PC-9 (cell line): ENCODE data around the gene DNAH6. TPM values are rescaled to one million over a fixed set of nuclear protein-coding genes. Genes with fewer than 3 reads are reported as not detected.

ENCODE experiments used
- BruUV-seq: library from RNA; stranded (reverse); fragments of 400-500 nt; replicated peaks from 2 replicates; lab custom pipeline; 2021; lab: Mats Ljungman, UMichigan
- CTCF ChIA-PET: fragments of 300-600 bp; sonication (Branson Sonifier 250); formaldehyde crosslinking; loops from one replicate; lab custom pipeline; 2022; ENCODE audit warnings: antibody characterized with exemption; lab: Charles Lee
- POLR2A ChIA-PET: fragments of 300-600 bp; sonication (Branson Sonifier 250); formaldehyde crosslinking; loops from one replicate; lab custom pipeline; 2022; ENCODE audit warnings: antibody characterized with exemption; ENCODE audit not compliant: unreplicated experiment; lab: Charles Lee
- DNase-seq, 2 experiments: peaks; one replicate each; pipeline versions ENCODE4 v3.0.0 to v3.0.0-alpha.2; 2015 to 2022; ENCODE audit warnings: mixed read lengths in 1 of 2
- H2AFZ ChIP-seq: fragments of 200-600 bp; sonication (generic); 2 replicates; pipeline ENCODE4 v1.8.1; 2017; ENCODE audit warnings: antibody characterized with exemption
- H3F3A ChIP-seq: fragments of 200-600 bp; sonication (generic); 2 replicates; pipeline ENCODE4 v1.8.1; 2017; ENCODE audit warnings: antibody characterized with exemption, mild to moderate bottlenecking, low read depth; ENCODE audit not compliant: insufficient read depth
- H3K27ac ChIP-seq: fragments of 200-600 bp; sonication (generic); 2 replicates; pipeline ENCODE4 v1.6.1; 2016; ENCODE audit warnings: mixed run types
- H3K27me3 ChIP-seq: fragments of 200-600 bp; sonication (generic); 2 replicates; pipeline ENCODE4 v1.6.1; 2016; ENCODE audit warnings: low read depth, mixed run types; ENCODE audit not compliant: insufficient read depth
- H3K36me3 ChIP-seq: fragments of 200-600 bp; sonication (generic); 2 replicates; pipeline ENCODE4 v1.6.1; 2016; ENCODE audit warnings: low read depth, mixed run types
- H3K4me1 ChIP-seq: fragments of 200-600 bp; sonication (generic); replicated peaks from 2 replicates; pipeline ENCODE4 v1.6.1; 2016; ENCODE audit warnings: mixed run types; ENCODE audit not compliant: insufficient read depth
- H3K4me2 ChIP-seq: fragments of 200-600 bp; sonication (generic); 2 replicates; pipeline ENCODE4 v1.6.1; 2017; ENCODE audit warnings: mixed run types
- H3K4me3 ChIP-seq: fragments of 200-600 bp; sonication (generic); 2 replicates; pipeline ENCODE4 v1.6.1; 2016; ENCODE audit warnings: mixed run types
- H3K79me2 ChIP-seq: fragments of 200-600 bp; sonication (generic); 2 replicates; pipeline ENCODE4 v1.6.1; 2017; ENCODE audit warnings: low read depth, mixed run types
- H3K9me2 ChIP-seq: fragments of 200-600 bp; sonication (generic); 2 replicates; pipeline ENCODE4 v1.8.1; 2017; ENCODE audit warnings: mild to moderate bottlenecking; ENCODE audit not compliant: insufficient read depth
- H3K9me3 ChIP-seq: fragments of 200-600 bp; sonication (generic); 2 replicates; pipeline ENCODE4 v1.8.1; 2016; ENCODE audit warnings: low read depth; ENCODE audit not compliant: insufficient read depth
- H4K20me1 ChIP-seq: fragments of 200-600 bp; sonication (generic); 2 replicates; pipeline ENCODE4 v1.8.1; 2017; ENCODE audit not compliant: insufficient read depth
- EZH2 ChIP-seq: fragments of 200-600 bp; sonication (generic); IDR thresholded peaks from 2 replicates; pipeline ENCODE4 v1.8.0; 2017; ENCODE audit warnings: antibody characterized with exemption, low read depth
- intact Hi-C: fragments of 100-400 bp; cut with micrococcal nuclease; formaldehyde crosslinking; loops from one replicate; pipeline ENCODE4 v1.10.0; 2022; ENCODE audit not compliant: unreplicated experiment
- total RNA-seq: library from RNA; stranded (reverse); gene quantifications from 2 replicates; pipeline ENCODE4 v1.2.3, GENCODE V29; 2021
- TF ChIP-seq, protein P1 (sequence below): fragments of 200-600 bp; sonication (generic); conservative IDR thresholded peaks from 2 replicates; pipeline ENCODE4 v1.6.1; 2017; ENCODE audit warnings: mixed run types, antibody characterized with exemption, mild to moderate bottlenecking, moderate library complexity

The DNAH6 gene
- total RNA-seq, 1 experiment from 2014 or later: not detected

DNA sequence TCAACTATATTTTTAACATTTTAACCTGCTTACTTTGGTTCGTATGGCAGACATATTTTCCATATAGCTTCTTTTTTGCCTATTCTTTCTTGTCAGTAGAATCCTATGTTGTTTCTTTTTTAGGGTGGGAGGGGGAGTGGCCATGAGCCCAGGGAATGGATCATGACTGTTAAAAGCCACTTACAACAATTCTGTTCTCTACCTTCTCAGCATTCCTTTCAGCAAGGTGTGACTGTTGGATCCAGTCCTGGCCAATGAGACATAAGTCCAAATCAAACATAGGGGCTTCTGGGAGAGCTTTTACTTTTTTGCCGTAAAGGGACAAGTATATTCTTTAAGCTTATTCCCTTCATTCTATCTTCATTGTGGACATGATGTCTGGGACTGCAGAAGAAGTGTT is 25.0 kb upstream of the DNAH6 start:
- no peaks in the 10 kb centered on the region for H3K36me3 ChIP-seq
- H3K27ac ChIP-seq: no peak overlapping the region
- H4K20me1 ChIP-seq: no peaks in the 10 kb centered on the region
- no peaks in the 10 kb centered on the region for H3K9me3 ChIP-seq
- no peaks in the 10 kb centered on the region for H3F3A ChIP-seq
- no TSS peak for BruUV-seq
- H3K79me2 ChIP-seq: no peaks in the 10 kb centered on the region
- no peak for DNase-seq
- H3K27me3 ChIP-seq: no peaks in the 10 kb centered on the region
- no peaks in the 10 kb centered on the region for H3K4me1 ChIP-seq
- intact Hi-C loops: loop anchor here (10.0 kb wide), 1 partner anchor 144 kb away; no protein-coding TSS in a partner anchor
- TF ChIP-seq, protein P1, sequence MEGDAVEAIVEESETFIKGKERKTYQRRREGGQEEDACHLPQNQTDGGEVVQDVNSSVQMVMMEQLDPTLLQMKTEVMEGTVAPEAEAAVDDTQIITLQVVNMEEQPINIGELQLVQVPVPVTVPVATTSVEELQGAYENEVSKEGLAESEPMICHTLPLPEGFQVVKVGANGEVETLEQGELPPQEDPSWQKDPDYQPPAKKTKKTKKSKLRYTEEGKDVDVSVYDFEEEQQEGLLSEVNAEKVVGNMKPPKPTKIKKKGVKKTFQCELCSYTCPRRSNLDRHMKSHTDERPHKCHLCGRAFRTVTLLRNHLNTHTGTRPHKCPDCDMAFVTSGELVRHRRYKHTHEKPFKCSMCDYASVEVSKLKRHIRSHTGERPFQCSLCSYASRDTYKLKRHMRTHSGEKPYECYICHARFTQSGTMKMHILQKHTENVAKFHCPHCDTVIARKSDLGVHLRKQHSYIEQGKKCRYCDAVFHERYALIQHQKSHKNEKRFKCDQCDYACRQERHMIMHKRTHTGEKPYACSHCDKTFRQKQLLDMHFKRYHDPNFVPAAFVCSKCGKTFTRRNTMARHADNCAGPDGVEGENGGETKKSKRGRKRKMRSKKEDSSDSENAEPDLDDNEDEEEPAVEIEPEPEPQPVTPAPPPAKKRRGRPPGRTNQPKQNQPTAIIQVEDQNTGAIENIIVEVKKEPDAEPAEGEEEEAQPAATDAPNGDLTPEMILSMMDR: no peak
- TF ChIP-seq EZH2: no peak
- CTCF ChIA-PET: no interaction called here
- H3K4me2 ChIP-seq: no peak overlapping the region
- no peak overlapping the region for H2AFZ ChIP-seq
- H3K4me3 ChIP-seq: no peak overlapping the region
- no peaks in the 10 kb centered on the region for H3K9me2 ChIP-seq
- POLR2A ChIA-PET: no interaction called here

- Histone ChIP-seq H3K9me3 (no peaks in the 10 kb centered on the region), H3F3A (no peaks in the 10 kb centered on the region), H2AFZ (no peak overlapping the region), H3K27ac (no peak overlapping the region), H3K27me3 (no peaks in the 10 kb centered on the region), H4K20me1 (no peaks in the 10 kb centered on the region), H3K4me2 (no peak overlapping the region), H3K4me1 (no peaks in the 10 kb centered on the region), H3K4me3 (no peak overlapping the region), H3K9me2 (no peaks in the 10 kb centered on the region), H3K79me2 (no peaks in the 10 kb centered on the region), H3K36me3 (no peaks in the 10 kb centered on the region)
- no peak for DNase-seq
- POLR2A ChIA-PET: no interaction called here
- intact Hi-C loops: loop anchor here (10.0 kb wide), 1 partner anchor 143 kb away; no protein-coding TSS in a partner anchor
- CTCF ChIA-PET: no interaction called here
- BruUV-seq: no TSS peak
- TF ChIP-seq, protein P1: no peak
- no peak for TF ChIP-seq EZH2
Measured at GRCh38 chr2:84491741-84492140, 24.6 kb upstream of the DNAH6 start.

- no peaks in the 10 kb centered on the region for H3K9me2 ChIP-seq
- H3K4me2 ChIP-seq: no peak overlapping the region
- no peaks in the 10 kb centered on the region for H4K20me1 ChIP-seq
- H3K4me3 ChIP-seq: no peak overlapping the region
- no peaks in the 10 kb centered on the region for H3K27me3 ChIP-seq
- no peak overlapping the region for H3K27ac ChIP-seq
- no peaks in the 10 kb centered on the region for H3K9me3 ChIP-seq
- no peak overlapping the region for H2AFZ ChIP-seq
- ChIA-PET POLR2A (no interaction called here), CTCF (no interaction called here)
- DNase-seq: no peak
- BruUV-seq: no TSS peak
- TF ChIP-seq, protein P1: 0 out of 2 replicates have a peak, but pooled peaks have one; percentile 24
- TF ChIP-seq EZH2: no peak
- H3F3A ChIP-seq: no peaks in the 10 kb centered on the region
- no peaks in the 10 kb centered on the region for H3K4me1 ChIP-seq
- no peaks in the 10 kb centered on the region for H3K36me3 ChIP-seq
- H3K79me2 ChIP-seq: no peaks in the 10 kb centered on the region
- intact Hi-C loops: loop anchor here (10.0 kb wide), 1 partner anchor 142 kb away; no protein-coding TSS in a partner anchor
Measured at GRCh38 chr2:84492571-84492970, 23.7 kb upstream of the DNAH6 start.
